Activated gamma-delta T cell (primary cell): Measurements from ENCODE around the gene BCL10.

Experiments used
- DNase-seq: peaks from one replicate; lab custom pipeline; 2025; lab: John Stamatoyannopoulos, UW

The BCL10 gene

DNA sequence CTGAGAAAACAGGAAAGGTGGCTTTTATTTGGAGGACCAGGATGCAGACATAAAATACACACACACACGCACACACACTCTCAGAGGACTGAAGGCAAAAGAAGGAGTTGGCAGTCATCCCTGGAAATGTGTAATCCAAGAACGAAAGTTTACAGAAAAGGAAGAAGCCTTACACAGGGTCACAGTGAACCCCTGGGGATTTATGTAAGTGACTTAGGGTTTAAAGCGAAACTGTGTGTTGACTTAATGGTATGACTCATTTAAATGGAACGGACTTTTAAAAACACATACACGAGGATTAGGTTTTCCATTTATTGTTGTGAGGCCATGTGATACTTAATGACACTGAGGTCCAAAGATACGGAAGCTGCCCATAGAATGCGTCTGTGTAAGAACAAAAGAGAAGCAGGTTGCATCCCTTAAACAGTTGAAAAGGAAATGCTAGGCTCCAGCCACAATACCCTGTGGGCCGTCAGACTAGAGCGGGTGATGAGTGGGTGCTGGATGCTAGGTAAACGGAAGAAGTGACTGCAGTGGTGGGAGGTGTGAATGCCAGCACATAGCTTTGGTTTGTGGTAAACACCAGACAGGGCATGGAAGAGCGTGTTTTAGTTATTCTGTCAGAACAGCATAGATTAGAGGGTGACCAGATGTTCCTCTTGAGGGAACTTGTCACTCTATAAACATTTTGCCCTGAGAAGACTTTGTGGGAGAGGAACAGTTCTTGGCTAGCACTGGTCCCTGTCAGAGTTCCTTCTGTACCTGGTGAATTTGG lies 21.6 kb upstream of the BCL10 start:
- DNase-seq: no peak

DNA sequence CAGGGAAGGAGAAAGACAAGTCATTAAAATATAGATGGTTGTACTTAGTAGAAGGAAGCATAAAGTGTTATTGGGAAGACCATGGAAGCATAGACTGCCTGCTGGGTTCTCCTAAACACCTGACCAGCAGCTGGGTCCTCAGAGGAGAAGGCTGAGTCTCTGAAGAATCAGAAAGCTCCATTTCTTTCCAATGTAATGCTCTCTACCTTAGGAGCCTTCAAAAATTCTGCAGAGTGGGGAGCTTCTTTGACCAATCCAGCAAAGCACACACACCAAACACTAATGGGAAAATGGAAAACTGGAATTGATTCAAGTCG lies 21.1 kb upstream of the BCL10 start:
- DNase-seq: no peak

DNA sequence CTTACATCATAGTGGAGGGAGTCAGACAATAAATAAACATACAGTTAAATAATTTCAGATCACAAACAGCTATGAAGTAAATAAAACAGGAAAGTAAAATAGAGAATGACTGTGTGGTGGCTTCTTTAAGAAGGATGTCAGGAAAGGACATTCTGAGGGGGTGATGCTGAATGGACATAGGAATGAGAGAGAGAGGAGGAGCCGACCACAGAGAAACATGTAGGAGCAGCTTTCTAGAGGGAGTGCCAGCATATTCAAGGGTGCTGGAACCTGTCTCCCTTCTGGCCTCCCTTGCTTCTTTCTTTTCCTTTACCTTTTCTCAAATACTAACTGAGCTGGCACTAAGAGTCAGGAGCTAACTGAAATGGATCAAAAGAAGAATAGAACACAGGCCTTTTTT lies 20.5 kb upstream of the BCL10 start:
- no peak for DNase-seq

DNA sequence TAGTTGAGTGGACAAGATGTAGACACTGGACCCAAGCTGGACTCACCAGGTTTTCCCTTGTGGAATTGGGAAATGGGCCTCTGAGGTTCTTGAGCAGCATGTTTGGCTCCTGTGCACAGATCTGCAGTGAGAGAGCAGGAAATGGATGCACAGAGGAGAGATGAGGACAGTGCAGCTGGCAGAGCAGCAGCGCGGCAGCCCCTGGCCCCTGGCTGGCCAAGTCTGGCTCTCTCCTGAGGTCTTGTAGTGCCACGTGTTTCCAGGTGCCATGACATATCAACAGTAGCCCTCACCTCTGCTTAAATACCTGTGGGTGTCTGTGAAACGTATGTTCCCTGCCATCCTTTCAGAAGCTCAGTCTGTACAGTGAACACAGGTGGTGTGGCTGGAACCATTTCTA lies 19.2 kb upstream of the BCL10 start:
- no peak for DNase-seq

DNA sequence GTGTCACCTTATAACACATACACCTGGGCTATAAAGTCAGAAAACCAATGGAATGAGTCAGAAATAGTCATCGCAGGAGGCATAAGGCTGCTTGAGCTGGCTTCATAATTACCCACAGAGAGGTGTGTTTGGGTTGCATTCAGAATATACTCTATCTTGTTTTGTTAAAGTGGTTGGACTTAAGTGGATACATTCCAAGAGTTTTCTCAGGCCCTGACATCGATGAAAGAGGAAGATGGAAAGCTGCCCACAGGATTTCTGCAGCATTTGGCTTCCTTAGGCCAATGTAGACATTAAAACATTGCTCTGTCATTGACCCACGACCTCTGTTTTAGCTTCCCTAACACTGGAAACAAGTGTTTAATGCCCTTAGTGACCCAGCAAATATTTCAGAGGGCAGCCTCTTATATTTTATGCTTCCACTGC lies 18.6 kb upstream of the BCL10 start:
- DNase-seq: no peak

DNA sequence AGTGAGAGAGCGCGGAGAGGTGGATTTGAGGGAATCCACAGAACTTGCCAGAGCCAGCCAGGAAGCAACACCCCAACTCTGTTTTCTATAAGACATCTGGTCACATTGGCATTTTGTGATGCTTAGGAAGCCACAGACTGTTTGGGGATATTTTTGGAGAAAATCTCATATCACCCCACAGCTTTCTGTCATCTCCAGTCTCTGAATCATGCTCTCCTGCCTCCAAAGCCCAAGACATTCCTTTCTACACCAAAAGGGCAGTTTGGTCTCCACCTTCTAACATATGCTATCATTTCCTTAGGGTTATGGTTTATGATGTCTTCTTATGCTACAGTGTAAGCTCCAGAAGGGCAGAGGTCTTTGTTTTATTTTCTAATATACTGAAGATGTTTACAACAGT lies 14.4 kb upstream of the BCL10 start:
- DNase-seq: no peak

DNA sequence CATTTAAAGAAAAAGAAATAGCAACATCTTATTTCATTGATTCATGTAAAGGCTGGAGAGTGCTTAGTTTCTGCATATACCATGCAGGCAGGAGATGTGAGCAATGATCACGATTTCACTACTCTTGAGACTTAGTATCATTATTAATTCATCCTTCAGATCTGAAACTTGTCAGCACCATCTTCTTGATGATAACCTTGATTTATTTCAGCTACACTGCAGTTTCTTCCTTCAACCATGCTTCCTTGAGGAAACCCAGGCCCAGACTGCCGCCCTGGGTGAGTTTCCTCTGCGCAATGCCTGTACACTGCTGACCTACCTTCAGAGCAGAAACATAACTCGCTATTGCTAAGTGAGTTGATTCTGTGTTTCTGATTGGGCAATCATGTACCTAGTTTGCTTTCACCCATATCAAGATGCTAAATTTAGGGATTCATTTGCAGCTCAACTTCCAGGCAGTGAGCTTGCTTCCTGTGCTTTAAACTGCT lies 13.5 kb upstream of the BCL10 start:
- no peak for DNase-seq

DNA sequence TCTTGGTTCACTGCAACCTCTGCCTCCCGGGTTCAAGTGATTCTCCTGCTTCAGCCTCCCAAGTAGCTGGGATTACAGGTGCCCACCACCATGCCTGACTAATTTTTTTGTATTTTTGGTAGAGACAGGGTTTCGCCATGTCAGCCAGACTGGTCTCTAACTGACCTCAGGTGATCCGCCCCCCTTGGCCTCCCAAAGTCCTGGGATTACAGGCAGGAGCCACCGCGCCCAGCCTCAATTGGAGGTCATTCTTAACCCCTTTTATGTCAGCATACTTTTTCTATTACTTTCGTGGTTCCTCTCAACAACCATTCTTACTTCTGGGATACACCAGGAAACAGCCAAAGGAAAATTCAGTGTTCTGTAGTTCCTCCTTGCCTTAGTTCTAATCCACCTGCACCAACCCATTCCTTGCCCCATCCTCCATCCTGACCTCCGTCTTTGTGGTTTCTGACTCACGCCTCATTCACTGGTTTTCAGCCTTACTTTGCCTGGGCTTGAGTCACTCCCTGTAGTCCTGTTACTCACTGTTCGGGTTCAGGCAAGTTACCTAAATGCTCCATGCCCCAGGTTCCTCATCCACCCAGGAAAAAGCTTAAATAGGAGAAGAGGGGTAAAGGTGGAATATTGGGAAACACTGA lies 12.9 kb upstream of the BCL10 start:
- DNase-seq: no peak

DNA sequence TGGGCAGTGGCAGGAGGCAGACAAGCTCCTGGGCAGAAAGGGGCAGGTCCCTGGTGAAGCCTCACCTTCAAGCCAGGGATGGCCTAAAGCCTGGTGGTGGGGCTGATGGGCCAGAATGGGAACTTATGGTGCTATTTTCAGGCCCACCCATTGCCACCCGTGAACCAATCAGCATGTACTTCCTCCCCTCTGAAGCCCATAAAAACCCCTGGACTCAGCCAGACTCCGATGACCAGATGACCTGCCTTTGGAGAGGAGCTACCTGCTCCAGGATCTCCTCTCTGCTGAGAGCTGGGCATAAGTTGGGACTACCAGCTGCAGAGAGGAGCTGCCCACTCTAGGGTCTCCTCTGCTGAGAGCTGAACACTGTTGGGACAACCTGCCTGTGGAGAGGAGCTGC lies 7.8 kb upstream of the BCL10 start:
- DNase-seq: no peak

DNA sequence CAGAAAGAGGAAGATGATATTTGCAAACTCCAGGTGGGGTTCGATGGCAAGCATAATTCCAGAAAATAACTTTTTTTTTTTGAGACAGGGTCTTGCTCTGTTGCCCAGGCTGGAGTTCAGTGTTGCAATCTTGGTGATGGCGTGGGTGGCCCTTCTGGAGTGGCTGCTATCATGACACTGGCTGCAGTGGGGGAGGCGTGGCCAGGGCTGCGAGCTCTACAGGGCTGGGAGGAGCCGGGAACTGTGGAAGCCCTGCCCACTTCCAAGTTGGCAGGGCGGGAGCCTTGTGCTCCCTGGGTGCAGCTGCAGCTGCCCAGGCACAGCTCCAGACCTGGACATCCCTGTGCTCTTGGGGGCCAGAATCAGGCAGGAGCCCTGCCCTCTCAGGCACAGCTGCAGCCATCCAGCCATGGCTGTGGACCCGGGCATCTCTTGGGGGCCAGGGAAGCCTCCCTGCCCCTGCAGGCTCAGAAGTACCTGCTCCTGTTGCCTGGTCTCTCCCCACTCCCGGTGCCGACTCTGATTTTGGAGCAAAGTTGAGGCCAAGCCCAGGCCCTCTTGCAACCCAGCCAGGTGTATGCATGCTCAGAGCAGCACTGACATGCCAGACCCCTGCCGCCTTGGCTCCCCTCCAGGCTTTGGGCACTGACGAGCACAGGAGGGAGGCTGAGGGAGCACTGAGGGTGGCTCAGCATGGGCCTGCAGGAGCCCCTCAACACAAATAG lies 7.2 kb upstream of the BCL10 start:
- no peak for DNase-seq

DNA sequence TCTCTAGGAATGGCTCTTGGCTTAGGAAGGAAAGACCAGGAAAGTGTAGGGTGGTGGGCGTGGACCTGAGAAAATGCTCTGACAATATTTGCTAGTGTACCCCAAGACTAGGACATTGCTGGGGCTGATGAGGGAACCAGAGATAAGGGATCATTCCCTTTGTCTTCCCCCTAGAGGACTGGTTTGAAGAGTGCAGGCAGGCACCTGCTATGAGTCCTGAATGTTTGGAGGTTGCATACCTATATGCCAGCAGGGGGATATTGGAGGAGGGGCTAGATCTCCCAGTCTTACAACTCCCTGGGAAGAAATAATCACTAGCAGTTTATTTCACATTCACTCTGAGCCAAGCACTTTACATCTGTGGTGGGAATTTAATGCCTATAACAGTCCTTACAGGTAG lies 6.0 kb upstream of the BCL10 start:
- no peak for DNase-seq

DNA sequence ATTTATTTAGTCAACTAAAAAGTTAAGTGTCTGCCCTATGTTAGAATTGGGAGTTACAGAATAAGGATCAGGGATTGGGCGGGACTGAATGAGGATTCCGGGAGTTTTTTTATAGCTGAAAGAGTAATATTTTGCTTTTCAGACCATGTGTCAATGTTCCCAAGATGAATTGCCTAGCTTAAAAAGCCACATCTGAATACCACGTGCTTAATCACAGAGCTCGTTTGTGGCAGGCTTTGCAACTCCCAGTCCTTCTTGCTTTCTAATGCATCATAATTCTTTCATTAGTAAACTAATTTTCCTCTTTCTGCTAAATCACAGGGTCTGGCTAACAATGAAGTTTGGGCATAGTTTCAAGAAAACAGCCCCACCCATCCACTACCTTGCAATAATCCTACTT lies 4.2 kb upstream of the BCL10 start:
- no peak for DNase-seq

DNA sequence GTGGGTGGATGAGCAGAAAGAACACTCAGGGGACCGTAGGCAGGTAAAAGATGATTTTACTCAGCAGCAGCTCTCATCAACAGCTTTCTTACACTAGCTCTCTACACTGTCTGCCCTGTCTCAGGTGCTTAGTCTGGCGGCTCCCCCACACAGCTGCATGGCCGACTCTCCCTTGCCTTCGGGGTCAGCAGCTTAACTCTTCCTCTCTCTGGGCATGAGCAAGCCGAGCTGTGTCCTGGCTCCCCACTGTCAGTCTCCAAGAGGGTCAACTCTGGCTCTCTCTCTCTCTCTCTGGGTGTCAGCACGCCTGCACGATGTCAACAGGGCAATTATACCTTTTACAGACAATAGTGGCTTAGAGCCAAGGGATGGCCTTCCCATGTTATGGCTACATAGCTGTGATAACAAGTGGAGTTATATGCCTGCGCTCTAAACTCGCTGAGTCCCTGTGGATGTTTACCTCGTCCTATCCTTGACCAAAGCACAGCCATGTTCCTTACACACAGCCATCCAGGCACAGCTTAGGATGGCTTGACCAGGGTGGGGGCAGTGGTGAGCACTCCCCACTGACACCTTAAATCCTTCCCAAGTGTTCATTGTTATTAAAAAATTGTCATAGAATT lies 3.1 kb upstream of the BCL10 start:
- no peak for DNase-seq

DNA sequence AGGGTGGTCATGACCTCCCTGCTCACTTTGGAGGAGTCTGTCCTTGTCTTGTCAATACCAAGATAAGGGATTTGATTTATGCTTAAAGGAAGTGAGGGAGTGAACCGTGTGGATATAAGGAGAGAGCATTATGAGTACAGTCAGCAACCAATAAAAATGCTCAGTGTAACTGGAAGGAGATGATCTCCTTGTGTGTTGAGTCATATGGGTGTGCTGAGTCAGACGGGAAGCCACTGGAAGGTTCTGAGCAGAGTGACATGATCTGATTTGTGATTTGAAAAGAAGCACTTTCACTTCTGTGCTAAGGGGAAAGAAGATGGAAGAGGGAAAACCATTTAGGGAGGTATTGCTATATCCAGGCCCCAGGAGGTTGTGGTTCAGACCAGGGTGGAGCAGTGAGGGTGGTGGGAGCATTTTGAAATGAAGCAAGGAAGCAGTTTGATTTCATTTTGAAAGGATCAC lies 2.5 kb upstream of the BCL10 start:
- DNase-seq: no peak

DNA sequence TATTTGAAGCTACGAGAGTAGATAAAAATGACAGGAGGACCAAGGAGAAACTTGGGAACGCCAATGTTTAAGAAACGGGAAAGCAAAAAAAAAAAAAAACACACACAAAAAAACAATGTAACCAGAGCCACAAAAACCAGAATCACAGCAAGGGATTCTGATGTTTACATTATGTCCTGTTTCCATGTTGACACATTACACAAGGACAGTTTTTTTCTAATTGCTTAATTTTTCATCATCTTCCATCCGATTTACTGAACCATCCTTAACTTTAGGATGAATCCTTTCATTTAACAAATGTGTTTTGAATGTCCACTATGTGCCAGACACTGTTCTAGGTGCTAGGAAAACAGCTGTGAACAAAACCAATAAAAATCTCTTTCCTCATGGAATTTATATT lies 1.4 kb upstream of the BCL10 start:
- DNase-seq: no peak

DNA sequence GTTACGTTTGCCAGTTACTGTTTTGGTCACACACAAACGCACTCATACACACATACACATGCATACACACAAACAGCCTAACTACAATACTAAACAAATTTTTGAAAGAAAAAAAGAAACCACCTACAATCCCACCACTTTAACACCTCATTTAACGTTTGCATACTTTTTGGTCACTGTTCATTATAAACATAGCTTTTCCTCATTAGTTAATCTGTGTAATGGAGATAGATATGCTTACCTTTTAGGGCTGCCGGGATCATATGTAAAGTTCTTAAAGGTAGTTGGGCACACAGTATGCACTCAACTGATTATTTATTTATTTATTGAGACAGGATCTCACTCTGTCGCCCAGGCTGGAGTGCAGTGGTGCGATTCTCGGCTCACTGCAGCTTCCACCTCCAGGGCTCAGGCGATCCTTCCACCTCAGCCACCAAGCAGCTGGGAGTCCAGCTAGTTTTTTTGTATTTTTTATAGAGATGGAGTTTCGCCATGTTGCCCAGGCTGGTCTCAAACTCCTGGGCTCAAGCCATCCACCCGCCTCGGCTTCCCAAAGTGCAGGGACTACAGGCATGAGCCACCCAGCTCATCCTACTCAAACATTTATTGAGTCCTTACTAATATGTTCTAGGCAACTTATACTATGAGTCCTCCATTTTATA lies 677 bp upstream of the BCL10 start:
- no peak for DNase-seq

DNA sequence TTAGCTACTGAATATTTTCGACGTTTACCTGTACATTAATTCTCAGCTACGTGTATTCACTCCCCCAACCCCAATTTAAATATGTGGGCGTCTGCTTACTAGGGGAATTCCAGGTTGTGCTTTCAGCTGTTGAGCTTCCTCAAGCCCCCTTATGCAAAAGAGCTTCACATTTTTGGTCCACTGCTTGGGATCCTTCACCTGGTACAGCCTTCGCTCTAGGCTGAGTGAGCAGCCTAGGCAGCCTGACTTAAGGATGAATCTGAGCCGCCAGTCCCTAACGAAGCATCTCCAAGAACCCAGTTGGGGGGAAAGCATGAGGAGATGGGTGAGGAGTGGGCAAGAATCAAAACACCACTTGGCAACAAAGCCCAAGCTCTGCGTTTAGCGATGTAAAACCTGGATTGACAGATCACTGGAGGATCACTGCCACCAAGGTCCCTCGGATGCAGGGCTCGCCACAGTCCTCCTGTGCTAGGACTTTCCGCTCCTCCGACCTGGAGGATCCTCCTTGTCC lies 674 bp downstream of the BCL10 start:
- DNase-seq: no peak

DNA sequence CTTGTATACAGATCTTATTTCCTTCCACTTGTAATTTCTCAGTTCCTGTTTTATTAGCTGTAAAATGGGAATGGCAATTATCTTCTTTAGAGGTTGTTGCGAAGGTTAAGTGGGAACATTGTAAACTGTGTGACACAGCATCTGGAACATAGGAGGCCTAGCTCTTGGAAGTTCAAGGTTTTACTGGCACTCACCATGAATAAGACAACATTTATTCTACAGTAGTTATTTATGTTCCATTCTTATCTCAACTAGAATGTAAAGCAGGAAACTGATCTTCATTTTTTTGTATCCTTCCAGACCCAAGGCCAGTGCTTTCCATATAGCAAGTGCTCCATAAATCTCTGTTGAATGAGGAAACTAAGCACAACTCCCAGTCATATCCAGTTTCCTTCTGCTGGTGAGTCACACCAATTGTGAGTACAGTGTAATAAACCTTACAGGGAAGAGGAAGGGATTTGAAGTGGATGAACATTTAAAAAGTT lies 1.4 kb downstream of the BCL10 start:
- no peak for DNase-seq

DNA sequence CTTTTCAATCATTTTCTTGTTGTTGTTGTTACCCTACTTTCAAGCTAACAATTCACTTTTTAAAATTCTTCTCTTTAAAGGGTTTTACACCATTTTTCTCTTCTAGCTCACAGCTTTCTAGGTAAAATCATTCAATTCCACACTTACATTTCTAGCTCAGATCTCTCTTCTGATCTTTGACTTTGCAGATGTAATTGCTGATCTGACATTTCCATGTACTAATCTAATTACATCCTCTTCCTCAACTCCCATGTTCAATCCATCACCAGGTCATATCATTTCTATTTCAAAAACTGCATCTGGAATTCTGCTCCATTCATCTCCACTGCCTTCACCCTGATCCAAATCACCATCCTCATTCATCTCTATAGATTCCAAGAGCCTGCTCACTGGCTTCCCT lies 3.0 kb downstream of the BCL10 start:
- DNase-seq: no peak

DNA sequence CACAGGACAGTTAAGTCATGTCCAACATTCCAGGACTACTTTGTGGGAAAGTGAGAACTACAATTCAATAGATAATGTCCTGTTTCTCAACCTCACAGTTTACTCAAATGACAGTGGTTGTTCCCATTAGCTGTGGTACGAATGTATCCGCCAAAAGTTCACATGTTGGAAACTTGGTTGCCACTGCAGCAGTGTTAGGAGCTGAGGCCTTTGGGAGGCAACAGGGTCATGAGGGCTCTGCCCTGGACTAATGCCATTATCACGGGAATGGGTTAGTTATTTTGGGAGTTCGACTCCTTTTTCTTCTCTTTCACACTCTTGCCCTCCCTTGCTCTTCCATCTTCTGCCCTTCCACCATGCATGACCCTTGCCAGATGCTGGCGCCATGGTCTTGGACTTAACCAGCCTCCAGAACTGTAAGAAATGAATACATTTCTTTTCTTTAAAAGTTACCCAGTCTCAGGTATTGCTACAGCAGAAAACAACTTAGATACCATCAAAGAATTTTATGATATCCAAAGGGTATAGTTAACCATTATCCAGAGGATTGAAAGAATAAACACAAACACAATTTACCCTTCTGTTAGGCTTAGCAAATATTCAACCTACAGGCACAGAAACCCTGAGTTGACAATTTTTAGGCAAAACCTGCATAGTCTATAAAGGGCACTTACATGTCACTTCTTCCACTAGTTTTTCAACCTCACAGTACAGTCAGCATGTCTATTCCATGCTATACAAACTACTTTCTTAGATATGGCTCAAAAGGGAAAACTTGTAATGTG lies 7.4 kb downstream of the BCL10 start:
- DNase-seq: no peak

DNA sequence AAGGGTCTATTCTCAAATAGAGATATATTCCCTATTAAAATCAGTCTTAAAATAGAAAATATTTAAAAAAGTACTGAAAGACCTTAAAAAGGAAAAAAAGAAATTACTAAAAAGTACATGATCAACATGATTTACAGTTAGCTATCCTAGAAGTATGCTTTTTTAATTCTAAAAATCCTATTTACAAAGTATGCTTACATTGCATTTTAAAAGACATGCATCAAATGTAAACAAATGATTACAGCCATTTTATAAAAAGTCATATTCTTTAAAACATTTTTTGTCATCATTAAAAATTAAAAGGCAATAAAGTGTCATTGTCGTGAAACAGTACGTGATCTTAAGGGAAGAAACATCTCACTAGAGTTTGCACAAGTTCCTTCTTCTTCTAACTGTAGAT lies 9.1 kb downstream of the BCL10 start:
- DNase-seq: no peak
